HepG2 (cell line): Measurements from ENCODE around the gene STKLD1. TPM values are rescaled to one million over a fixed set of nuclear protein-coding genes. Genes with fewer than 3 reads are reported as not detected.
A peak's percentile ranks its signal among the peaks of the same experiment; 100 is the strongest.

ENCODE experiments used
- DR1 ChIP-seq: sonication (generic); formaldehyde crosslinking; IDR thresholded peaks from 2 replicates; pipeline ENCODE4 v1.8.0; 2021; ENCODE audit warnings: mild to moderate bottlenecking, missing genetic modification reagents, inconsistent platforms
- FOXA1 ChIP-seq, 2 experiments: fragments of 450-650 bp in 1 of 2; sonication (generic) in 1 of 2; formaldehyde crosslinking in 1 of 2; IDR thresholded peaks; 2 replicates each; pipeline versions ENCODE4 v1.4.0 to v1.6.1; 2016 to 2020; ENCODE audit warnings: missing genetic modification reagents in 1 of 2
- HOXD1 ChIP-seq: sonication (generic); formaldehyde crosslinking; IDR thresholded peaks from 2 replicates; pipeline ENCODE4 v1.5.0; 2020; ENCODE audit warnings: missing genetic modification reagents
- KDM2A ChIP-seq: sonication (generic); formaldehyde crosslinking; IDR thresholded peaks from 2 replicates; pipeline ENCODE4 v1.4.0; 2020; ENCODE audit warnings: low read depth, missing genetic modification reagents, borderline replicate concordance
- LCORL ChIP-seq, 2 experiments: fragments of 450-650 bp in 1 of 2; sonication (generic) in 1 of 2; formaldehyde crosslinking in 1 of 2; IDR thresholded peaks; 2 replicates each; pipeline versions ENCODE4 v1.5.0 to v1.6.1; 2017 to 2020; ENCODE audit warnings: antibody characterized with exemption in 1 of 2, missing genetic modification reagents in 1 of 2
- NFKBIZ ChIP-seq: IDR thresholded peaks from 2 replicates; pipeline ENCODE4 v1.6.1; 2018; ENCODE audit warnings: missing genetic modification reagents, missing compliant biosample characterization
- NR1H2 ChIP-seq: sonication (generic); formaldehyde crosslinking; IDR thresholded peaks from 2 replicates; pipeline ENCODE4 v1.8.1; 2022; ENCODE audit warnings: low read depth, missing genetic modification reagents, borderline replicate concordance
- NR3C1 ChIP-seq: sonication (generic); formaldehyde crosslinking; IDR thresholded peaks from 2 replicates; pipeline ENCODE4 v1.4.0; 2020; ENCODE audit warnings: missing genetic modification reagents
- PHF21A ChIP-seq: sonication (generic); formaldehyde crosslinking; IDR thresholded peaks from 2 replicates; pipeline ENCODE4 v1.5.0; 2020; ENCODE audit warnings: mild to moderate bottlenecking, missing genetic modification reagents
- TCF7L2 ChIP-seq: IDR thresholded peaks from 2 replicates; pipeline ENCODE4 v1.6.1; 2011; ENCODE audit warnings: mild to moderate bottlenecking, low read depth, low read length, moderate library complexity
- YEATS2 ChIP-seq: sonication (generic); formaldehyde crosslinking; IDR thresholded peaks from 2 replicates; pipeline ENCODE4 v1.4.0; 2020; ENCODE audit warnings: missing genetic modification reagents, borderline replicate concordance
- ZNF34 ChIP-seq: sonication (generic); formaldehyde crosslinking; IDR thresholded peaks from 2 replicates; pipeline ENCODE4 v1.4.0; 2020; ENCODE audit warnings: mild to moderate bottlenecking, missing genetic modification reagents, borderline replicate concordance
- ZNF550 ChIP-seq: sonication (generic); formaldehyde crosslinking; IDR thresholded peaks from 2 replicates; pipeline ENCODE4 v1.4.0; 2020; ENCODE audit warnings: mild to moderate bottlenecking, missing genetic modification reagents, borderline replicate concordance
- ZNF768 ChIP-seq: sonication (generic); formaldehyde crosslinking; IDR thresholded peaks from 2 replicates; pipeline ENCODE4 v1.4.0; 2020; ENCODE audit warnings: missing genetic modification reagents
- polyA plus RNA-seq, 8 experiments: library from polyadenylated mRNA; depleted of rRNA in 3 of 8; stranded (reverse) in 7 of 8; unstranded in 1 of 8; fragments of >200 nt; fragmentation: Illumina TruSeq in 4 of 8; extraction: Trizol in 4 of 8; gene quantifications; 2 replicates each; pipeline versions ENCODE4 v1.2.1 to v1.2.3, GENCODE V29; 2011 to 2016; ENCODE audit warnings: low read depth in 4 of 8, missing spikeins in 1 of 8, mixed read lengths in 1 of 8; ENCODE audit not compliant: insufficient read depth in 1 of 8
- total RNA-seq, 5 experiments: library from RNA; depleted of rRNA; stranded (reverse); fragments of >200 nt; fragmentation: Illumina TruSeq; extraction: Trizol; gene quantifications; 2 replicates each; pipeline ENCODE4 v1.2.3, GENCODE V29; 2016; ENCODE audit warnings: low read depth in 1 of 5
- TF ChIP-seq, protein P1 (sequence below): sonication (generic); formaldehyde crosslinking; IDR thresholded peaks from 2 replicates; pipeline ENCODE4; 2020; ENCODE audit warnings: missing genetic modification reagents, mild to moderate bottlenecking, borderline replicate concordance
- TF ChIP-seq, protein P2 (sequence below): sonication (generic); formaldehyde crosslinking; conservative IDR thresholded peaks from 2 replicates; pipeline ENCODE4 v1.8.0; 2022; ENCODE audit warnings: missing genetic modification reagents
- TF ChIP-seq, protein P3 (sequence below): IDR thresholded peaks from 2 replicates; pipeline ENCODE4 v1.6.1; 2018; ENCODE audit warnings: missing genetic modification reagents
- TF ChIP-seq, protein P4 (sequence below): IDR thresholded peaks from 2 replicates; pipeline ENCODE4 v1.6.1; 2012; ENCODE audit warnings: low read length, improper control_type of control experiment

The STKLD1 gene
- total and polyA plus RNA-seq, 2 of the 13 experiments (the other 11 are each of a cell fraction or from before 2014, with no cell fraction given): 1.5 to 2.2 TPM

DNA sequence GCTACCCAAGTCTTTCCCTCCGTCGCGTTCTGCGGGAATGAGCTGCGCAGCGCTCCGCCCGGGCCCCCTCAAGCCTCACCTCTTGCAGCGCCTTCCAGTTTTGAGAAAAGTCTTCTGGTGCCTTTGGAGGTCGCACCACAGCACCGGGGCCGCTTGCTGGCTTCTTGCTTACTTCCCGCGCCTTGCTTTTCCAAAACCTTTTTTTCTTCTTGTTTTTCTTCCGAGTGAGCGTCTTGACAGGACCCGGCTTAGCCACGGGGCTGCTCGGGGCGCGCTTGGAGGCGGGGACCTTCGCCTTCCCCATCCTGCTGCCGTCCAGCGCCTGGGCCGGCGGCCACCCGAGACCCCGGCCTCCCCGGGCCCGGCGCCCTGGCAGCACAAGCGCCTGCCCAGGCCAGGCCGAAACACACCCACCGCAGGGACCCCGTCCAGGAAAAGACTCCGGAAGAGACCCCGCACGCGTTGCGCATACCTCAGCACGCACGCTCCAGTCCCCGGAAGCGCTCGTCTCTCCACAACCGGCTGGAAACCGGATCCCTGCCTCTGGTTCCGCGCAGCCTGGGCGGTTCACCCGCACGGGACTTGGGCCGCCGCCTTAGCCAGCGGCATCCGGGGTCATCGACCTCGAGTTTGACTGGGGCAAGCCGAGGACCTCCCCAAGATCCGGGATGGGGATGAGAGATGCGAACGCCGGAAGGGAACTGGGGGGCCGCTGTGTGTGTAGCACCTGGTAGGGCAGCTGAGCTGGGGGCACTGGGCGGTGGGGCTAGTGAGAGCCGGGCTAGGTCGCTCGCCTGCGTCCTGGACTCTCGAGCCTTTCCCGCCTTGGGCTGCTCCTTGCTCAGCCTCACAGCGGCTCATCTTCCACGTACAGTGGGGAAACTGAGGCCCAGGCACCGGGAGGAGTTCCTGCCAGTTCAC, 41.6 kb downstream of the STKLD1 start, which contains the start of gene REXO4 (continued):
- peak; percentile 94 for TF ChIP-seq PHF21A
- peak; percentile 83 for TF ChIP-seq ZNF768 (CRISPR knock-in tag)
- TF ChIP-seq, protein P1, sequence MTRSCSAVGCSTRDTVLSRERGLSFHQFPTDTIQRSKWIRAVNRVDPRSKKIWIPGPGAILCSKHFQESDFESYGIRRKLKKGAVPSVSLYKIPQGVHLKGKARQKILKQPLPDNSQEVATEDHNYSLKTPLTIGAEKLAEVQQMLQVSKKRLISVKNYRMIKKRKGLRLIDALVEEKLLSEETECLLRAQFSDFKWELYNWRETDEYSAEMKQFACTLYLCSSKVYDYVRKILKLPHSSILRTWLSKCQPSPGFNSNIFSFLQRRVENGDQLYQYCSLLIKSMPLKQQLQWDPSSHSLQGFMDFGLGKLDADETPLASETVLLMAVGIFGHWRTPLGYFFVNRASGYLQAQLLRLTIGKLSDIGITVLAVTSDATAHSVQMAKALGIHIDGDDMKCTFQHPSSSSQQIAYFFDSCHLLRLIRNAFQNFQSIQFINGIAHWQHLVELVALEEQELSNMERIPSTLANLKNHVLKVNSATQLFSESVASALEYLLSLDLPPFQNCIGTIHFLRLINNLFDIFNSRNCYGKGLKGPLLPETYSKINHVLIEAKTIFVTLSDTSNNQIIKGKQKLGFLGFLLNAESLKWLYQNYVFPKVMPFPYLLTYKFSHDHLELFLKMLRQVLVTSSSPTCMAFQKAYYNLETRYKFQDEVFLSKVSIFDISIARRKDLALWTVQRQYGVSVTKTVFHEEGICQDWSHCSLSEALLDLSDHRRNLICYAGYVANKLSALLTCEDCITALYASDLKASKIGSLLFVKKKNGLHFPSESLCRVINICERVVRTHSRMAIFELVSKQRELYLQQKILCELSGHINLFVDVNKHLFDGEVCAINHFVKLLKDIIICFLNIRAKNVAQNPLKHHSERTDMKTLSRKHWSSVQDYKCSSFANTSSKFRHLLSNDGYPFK: peak; percentile 97
- TF ChIP-seq KDM2A (CRISPR knock-in tag): peak; percentile 87
- TF ChIP-seq ZNF550 (CRISPR knock-in tag): no peak
- no peak for TF ChIP-seq LCORL (IDR thresholded peaks at IDR 0.05)
- TF ChIP-seq LCORL (CRISPR knock-in tag; IDR thresholded peaks at IDR 0.05): peak; percentile 97
- peak; percentile 98 for TF ChIP-seq YEATS2 (CRISPR knock-in tag)
- TF ChIP-seq DR1 (CRISPR knock-in tag): peak; percentile 67
- TF ChIP-seq ZNF34 (CRISPR knock-in tag): peak; percentile 89; the same call in 1 of the 2 replicates
- TF ChIP-seq, protein P2, sequence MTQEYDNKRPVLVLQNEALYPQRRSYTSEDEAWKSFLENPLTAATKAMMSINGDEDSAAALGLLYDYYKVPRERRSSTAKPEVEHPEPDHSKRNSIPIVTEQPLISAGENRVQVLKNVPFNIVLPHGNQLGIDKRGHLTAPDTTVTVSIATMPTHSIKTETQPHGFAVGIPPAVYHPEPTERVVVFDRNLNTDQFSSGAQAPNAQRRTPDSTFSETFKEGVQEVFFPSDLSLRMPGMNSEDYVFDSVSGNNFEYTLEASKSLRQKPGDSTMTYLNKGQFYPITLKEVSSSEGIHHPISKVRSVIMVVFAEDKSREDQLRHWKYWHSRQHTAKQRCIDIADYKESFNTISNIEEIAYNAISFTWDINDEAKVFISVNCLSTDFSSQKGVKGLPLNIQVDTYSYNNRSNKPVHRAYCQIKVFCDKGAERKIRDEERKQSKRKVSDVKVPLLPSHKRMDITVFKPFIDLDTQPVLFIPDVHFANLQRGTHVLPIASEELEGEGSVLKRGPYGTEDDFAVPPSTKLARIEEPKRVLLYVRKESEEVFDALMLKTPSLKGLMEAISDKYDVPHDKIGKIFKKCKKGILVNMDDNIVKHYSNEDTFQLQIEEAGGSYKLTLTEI: no peak
- TF ChIP-seq, protein P3, sequence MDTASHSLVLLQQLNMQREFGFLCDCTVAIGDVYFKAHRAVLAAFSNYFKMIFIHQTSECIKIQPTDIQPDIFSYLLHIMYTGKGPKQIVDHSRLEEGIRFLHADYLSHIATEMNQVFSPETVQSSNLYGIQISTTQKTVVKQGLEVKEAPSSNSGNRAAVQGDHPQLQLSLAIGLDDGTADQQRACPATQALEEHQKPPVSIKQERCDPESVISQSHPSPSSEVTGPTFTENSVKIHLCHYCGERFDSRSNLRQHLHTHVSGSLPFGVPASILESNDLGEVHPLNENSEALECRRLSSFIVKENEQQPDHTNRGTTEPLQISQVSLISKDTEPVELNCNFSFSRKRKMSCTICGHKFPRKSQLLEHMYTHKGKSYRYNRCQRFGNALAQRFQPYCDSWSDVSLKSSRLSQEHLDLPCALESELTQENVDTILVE: peak; percentile 99
- TF ChIP-seq HOXD1: no peak; the same call in 1 of the 2 replicates
- no peak for TF ChIP-seq NR3C1 (CRISPR knock-in tag)
- TF ChIP-seq NFKBIZ (CRISPR knock-in tag): peak; percentile 66
- TF ChIP-seq, protein P4, sequence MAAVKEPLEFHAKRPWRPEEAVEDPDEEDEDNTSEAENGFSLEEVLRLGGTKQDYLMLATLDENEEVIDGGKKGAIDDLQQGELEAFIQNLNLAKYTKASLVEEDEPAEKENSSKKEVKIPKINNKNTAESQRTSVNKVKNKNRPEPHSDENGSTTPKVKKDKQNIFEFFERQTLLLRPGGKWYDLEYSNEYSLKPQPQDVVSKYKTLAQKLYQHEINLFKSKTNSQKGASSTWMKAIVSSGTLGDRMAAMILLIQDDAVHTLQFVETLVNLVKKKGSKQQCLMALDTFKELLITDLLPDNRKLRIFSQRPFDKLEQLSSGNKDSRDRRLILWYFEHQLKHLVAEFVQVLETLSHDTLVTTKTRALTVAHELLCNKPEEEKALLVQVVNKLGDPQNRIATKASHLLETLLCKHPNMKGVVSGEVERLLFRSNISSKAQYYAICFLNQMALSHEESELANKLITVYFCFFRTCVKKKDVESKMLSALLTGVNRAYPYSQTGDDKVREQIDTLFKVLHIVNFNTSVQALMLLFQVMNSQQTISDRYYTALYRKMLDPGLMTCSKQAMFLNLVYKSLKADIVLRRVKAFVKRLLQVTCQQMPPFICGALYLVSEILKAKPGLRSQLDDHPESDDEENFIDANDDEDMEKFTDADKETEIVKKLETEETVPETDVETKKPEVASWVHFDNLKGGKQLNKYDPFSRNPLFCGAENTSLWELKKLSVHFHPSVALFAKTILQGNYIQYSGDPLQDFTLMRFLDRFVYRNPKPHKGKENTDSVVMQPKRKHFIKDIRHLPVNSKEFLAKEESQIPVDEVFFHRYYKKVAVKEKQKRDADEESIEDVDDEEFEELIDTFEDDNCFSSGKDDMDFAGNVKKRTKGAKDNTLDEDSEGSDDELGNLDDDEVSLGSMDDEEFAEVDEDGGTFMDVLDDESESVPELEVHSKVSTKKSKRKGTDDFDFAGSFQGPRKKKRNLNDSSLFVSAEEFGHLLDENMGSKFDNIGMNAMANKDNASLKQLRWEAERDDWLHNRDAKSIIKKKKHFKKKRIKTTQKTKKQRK: no peak
- TF ChIP-seq NR1H2 (CRISPR knock-in tag): peak; percentile 97
- TF ChIP-seq FOXA1 (IDR thresholded peaks at IDR 0.05): no peak
- TF ChIP-seq FOXA1 (CRISPR knock-in tag; IDR thresholded peaks at IDR 0.05): 0 out of 2 replicates have a peak, but pooled peaks have one; percentile 28
- TF ChIP-seq TCF7L2: no peak
